ENCODE results near the gene PUS7.
"Not testable (repeated sequence)": the region's sequence is repeated elsewhere in the genome, so short reads cannot be mapped to it uniquely, and the experiment has no call there.

Gene PUS7

DNA sequence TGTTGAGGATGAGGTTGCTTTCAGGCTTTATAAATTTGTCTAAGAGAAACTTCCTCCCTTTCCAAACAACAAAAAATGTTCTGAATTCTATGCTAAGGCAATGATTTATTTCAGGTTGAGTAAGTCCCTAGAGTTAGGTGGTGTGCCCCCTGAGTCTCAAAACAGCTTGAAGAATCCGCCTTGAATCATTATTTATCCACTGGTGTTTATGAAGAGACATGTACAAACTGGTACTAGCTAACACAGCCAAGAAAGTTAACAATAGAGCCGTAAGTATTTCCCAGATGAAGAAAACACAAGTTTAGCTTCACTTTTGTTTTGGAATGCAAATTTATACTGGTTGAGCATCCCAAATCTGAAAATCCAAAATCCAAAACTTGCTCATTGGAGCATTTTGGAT lies 67.2 kb downstream of the PUS7 start:
- Mint-ChIP-seq H3K4me1 (peaks cover 10% of the 10 kb centered on the region), H3K36me3 (ENCODE audit: low read depth) (peaks cover 39% of the 10 kb centered on the region), H3K4me3 (no peak overlapping the region), H3K27ac (peak overlapping the region; percentile 60), H3K9me3 (no peaks in the 10 kb centered on the region), H3K27me3 (ENCODE audit: low read depth, poor library complexity) (no peaks in the 10 kb centered on the region)
- TF ChIP-seq, protein P1, sequence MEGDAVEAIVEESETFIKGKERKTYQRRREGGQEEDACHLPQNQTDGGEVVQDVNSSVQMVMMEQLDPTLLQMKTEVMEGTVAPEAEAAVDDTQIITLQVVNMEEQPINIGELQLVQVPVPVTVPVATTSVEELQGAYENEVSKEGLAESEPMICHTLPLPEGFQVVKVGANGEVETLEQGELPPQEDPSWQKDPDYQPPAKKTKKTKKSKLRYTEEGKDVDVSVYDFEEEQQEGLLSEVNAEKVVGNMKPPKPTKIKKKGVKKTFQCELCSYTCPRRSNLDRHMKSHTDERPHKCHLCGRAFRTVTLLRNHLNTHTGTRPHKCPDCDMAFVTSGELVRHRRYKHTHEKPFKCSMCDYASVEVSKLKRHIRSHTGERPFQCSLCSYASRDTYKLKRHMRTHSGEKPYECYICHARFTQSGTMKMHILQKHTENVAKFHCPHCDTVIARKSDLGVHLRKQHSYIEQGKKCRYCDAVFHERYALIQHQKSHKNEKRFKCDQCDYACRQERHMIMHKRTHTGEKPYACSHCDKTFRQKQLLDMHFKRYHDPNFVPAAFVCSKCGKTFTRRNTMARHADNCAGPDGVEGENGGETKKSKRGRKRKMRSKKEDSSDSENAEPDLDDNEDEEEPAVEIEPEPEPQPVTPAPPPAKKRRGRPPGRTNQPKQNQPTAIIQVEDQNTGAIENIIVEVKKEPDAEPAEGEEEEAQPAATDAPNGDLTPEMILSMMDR (IDR thresholded peaks at IDR 0.05) = no peak
- no peak for DNase-seq

DNA sequence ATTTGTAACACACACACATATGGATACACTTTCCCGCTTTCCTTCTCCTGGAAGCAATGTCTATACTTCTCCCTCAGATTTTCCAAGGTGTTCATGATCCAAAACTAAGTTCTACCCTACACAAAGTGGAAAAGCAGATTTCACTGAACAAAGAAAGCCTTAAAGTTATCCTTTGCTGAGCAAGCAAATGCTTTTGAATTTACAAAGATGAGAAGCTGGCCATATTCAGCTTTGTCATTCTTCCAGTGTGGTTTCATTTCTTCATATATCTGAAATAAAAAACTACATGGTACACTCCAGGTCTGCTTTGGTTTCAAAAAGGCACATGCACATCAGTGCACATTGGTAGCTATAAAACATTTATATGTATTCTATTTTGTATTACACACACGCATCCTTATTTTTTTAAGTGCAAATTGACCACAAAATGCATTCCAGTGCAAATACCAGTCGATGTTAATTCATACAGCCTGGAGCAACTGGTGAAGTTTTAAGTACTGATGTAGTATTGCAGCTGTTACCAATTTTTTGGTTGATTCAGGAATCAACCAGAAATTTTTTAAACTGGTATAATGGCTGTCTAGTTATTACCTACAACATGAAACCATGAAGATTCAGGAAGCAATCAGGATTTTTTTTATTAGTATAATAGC lies 67.8 kb downstream of the PUS7 start:
- no peak overlapping the region for H3K4me3 Mint-ChIP-seq
- H3K4me1 Mint-ChIP-seq = peaks cover 10% of the 10 kb centered on the region
- no peaks in the 10 kb centered on the region for H3K9me3 Mint-ChIP-seq
- TF ChIP-seq, protein P1 (IDR thresholded peaks at IDR 0.05) = no peak
- peaks cover 36% of the 10 kb centered on the region for H3K36me3 Mint-ChIP-seq (ENCODE audit: low read depth)
- H3K27me3 Mint-ChIP-seq (ENCODE audit: low read depth, poor library complexity) = no peaks in the 10 kb centered on the region
- DNase-seq = no peak
- H3K27ac Mint-ChIP-seq = no peak overlapping the region

- H3K4me3 Mint-ChIP-seq = no peak overlapping the region
- H3K36me3 Mint-ChIP-seq (ENCODE audit: low read depth) = peaks cover 18% of the 10 kb centered on the region
- no peaks in the 10 kb centered on the region for H3K27me3 Mint-ChIP-seq (ENCODE audit: low read depth, poor library complexity)
- no peaks in the 10 kb centered on the region for H3K9me3 Mint-ChIP-seq
- TF ChIP-seq, protein P1 (IDR thresholded peaks at IDR 0.05) = no peak
- DNase-seq = no peak
- H3K4me1 Mint-ChIP-seq = peaks cover 10% of the 10 kb centered on the region
- H3K27ac Mint-ChIP-seq = no peak overlapping the region
These were observed 70.0 kb downstream of the PUS7 start for GRCh38 chr7:105452085-105452484.

GRCh38 chr7:105450870-105451269 lies 71.2 kb downstream of the PUS7 start:
- not testable (repeated sequence) for H3K27ac Mint-ChIP-seq; H3K9me3 Mint-ChIP-seq; DNase-seq; H3K27me3 Mint-ChIP-seq (ENCODE audit: low read depth, poor library complexity); H3K36me3 Mint-ChIP-seq (ENCODE audit: low read depth); H3K4me1 Mint-ChIP-seq; H3K4me3 Mint-ChIP-seq

DNA sequence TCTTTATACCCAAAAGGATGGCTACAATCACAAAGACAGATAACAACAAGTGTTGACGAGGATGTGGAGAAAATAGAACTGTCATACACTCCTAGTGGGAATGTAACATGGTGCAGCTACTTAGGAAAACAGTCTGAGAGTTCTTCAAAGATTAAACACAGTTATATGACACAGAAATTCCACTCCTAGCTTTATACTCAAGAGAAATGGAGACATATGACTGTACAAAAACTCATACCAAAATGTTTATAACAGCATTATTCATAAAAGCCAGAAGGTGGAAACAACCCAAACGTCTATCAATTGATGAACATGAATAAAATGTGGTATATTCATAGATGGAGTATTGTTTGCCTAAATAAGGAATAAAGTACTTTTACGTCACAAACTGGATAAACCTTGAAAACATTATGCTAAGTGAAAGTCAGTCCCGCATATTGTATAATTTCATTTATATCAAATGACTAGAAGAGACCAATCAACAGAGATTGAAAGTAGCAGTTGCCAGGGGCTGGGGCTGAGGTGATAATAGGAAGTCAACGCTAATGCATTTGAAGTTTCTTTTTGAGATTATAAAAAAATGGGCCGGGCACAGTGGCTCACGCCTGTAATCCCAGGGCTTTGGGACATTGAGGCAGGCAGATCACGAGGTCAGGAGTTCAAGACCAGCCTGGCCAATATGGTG lies 71.8 kb downstream of the PUS7 start:
- H3K27ac Mint-ChIP-seq = no peak overlapping the region
- H3K9me3 Mint-ChIP-seq = no peaks in the 10 kb centered on the region
- no peak for DNase-seq
- H3K4me3 Mint-ChIP-seq = no peak overlapping the region
- H3K4me1 Mint-ChIP-seq = peaks cover 10% of the 10 kb centered on the region
- no peaks in the 10 kb centered on the region for H3K27me3 Mint-ChIP-seq (ENCODE audit: low read depth, poor library complexity)
- H3K36me3 Mint-ChIP-seq (ENCODE audit: low read depth) = peaks cover 5% of the 10 kb centered on the region
- TF ChIP-seq, protein P1 (IDR thresholded peaks at IDR 0.05) = no peak

GRCh38 chr7:105448181-105448580 lies 73.9 kb downstream of the PUS7 start:
- H3K36me3 Mint-ChIP-seq (ENCODE audit: low read depth) = no peaks in the 10 kb centered on the region
- TF ChIP-seq, protein P1 (IDR thresholded peaks at IDR 0.05) = no peak
- no peaks in the 10 kb centered on the region for H3K27me3 Mint-ChIP-seq (ENCODE audit: low read depth, poor library complexity)
- H3K4me1 Mint-ChIP-seq = peaks cover 10% of the 10 kb centered on the region
- H3K27ac Mint-ChIP-seq = no peak overlapping the region
- DNase-seq = no peak
- H3K4me3 Mint-ChIP-seq = no peak overlapping the region
- no peaks in the 10 kb centered on the region for H3K9me3 Mint-ChIP-seq

Measured in nephron progenitor cell (in vitro differentiated cells).